GM12801 (cell line): ENCODE measurements around the gene GALNT2.

ENCODE experiments used
- CTCF ChIP-seq: IDR thresholded peaks from one replicate; pipeline ENCODE4 v1.5.1; 2011; ENCODE audit warnings: control low read depth; ENCODE audit not compliant: insufficient read length; ENCODE audit errors: extremely low read depth

The GALNT2 gene

GRCh38 chr1:230087028-230087716 lies 20.1 kb downstream of the GALNT2 start:
- TF ChIP-seq CTCF = no peak

- no peak for TF ChIP-seq CTCF
Observed at GRCh38 chr1:230087717-230088105, 20.7 kb downstream of the GALNT2 start.

GRCh38 chr1:230090194-230090711 lies 23.2 kb downstream of the GALNT2 start:
- no peak for TF ChIP-seq CTCF

- TF ChIP-seq CTCF = no peak
Observed at GRCh38 chr1:230091473-230092231, 24.6 kb downstream of the GALNT2 start.

GRCh38 chr1:230094746-230095145 lies 27.7 kb downstream of the GALNT2 start:
- no peak for TF ChIP-seq CTCF

- no peak for TF ChIP-seq CTCF
Observed at GRCh38 chr1:230095938-230096337, 28.9 kb downstream of the GALNT2 start.

- no peak for TF ChIP-seq CTCF
Observed at GRCh38 chr1:230097370-230097769, 30.3 kb downstream of the GALNT2 start.
